MM.1S (cell line): ENCODE results near the gene DCDC1.
A peak's percentile ranks its signal among the peaks of the same experiment; 100 is the strongest.

Experiments used
- DNase-seq: peaks from one replicate; pipeline ENCODE4 v3.0.0-alpha.2; 2015
- H2AFZ ChIP-seq: fragments of 300-600 bp; sonication (generic); 2 replicates; pipeline ENCODE4 v1.6.0; 2016; ENCODE audit warnings: antibody characterized with exemption, low read length
- H3F3A ChIP-seq: fragments of 300-600 bp; sonication (generic); 2 replicates; pipeline ENCODE4 v1.6.1; 2016; ENCODE audit warnings: mild to moderate bottlenecking, antibody characterized with exemption, low read length, moderate library complexity, mixed read lengths; ENCODE audit not compliant: insufficient read depth
- H3K27ac ChIP-seq: fragments of 300-600 bp; sonication (generic); 2 replicates; pipeline ENCODE4 v1.5.1; 2016; ENCODE audit warnings: mild to moderate bottlenecking, low read length
- H3K27me3 ChIP-seq: fragments of 300-600 bp; sonication (generic); replicated peaks from 2 replicates; pipeline ENCODE4 v1.6.0; 2016; ENCODE audit warnings: low read length; ENCODE audit not compliant: insufficient read depth
- H3K36me3 ChIP-seq: fragments of 300-600 bp; sonication (generic); replicated peaks from 2 replicates; pipeline ENCODE4 v1.6.1; 2016; ENCODE audit warnings: mild to moderate bottlenecking, low read length, mixed read lengths; ENCODE audit not compliant: insufficient read depth
- H3K4me1 ChIP-seq: fragments of 300-600 bp; sonication (generic); 2 replicates; pipeline ENCODE4 v1.6.1; 2016; ENCODE audit warnings: low read length, mixed read lengths
- H3K4me2 ChIP-seq: fragments of 300-600 bp; sonication (generic); 2 replicates; pipeline ENCODE4 v1.6.0; 2016; ENCODE audit warnings: low read depth, low read length
- H3K4me3 ChIP-seq: fragments of 300-600 bp; sonication (generic); 2 replicates; pipeline ENCODE4 v1.5.1; 2016; ENCODE audit warnings: low read length, mixed read lengths
- H3K79me2 ChIP-seq: fragments of 300-600 bp; sonication (generic); 2 replicates; pipeline ENCODE4 v1.6.1; 2016; ENCODE audit warnings: mixed run types, low read length, mixed read lengths
- H3K9ac ChIP-seq: fragments of 300-600 bp; sonication (generic); 2 replicates; pipeline ENCODE4 v1.6.1; 2016; ENCODE audit warnings: low read length, mixed read lengths
- H3K9me2 ChIP-seq: fragments of 300-600 bp; sonication (generic); replicated peaks from 2 replicates; pipeline ENCODE4 v1.6.1; 2016; ENCODE audit warnings: mild to moderate bottlenecking, low read length, mixed read lengths; ENCODE audit not compliant: insufficient read depth
- H3K9me3 ChIP-seq: fragments of 300-600 bp; sonication (generic); replicated peaks from 2 replicates; pipeline ENCODE4 v1.6.1; 2016; ENCODE audit warnings: mild to moderate bottlenecking, low read length, mixed read lengths; ENCODE audit not compliant: insufficient read depth
- H4K20me1 ChIP-seq: fragments of 300-600 bp; sonication (generic); 2 replicates; pipeline ENCODE4 v1.6.1; 2016; ENCODE audit warnings: mild to moderate bottlenecking, low read length, moderate library complexity, mixed read lengths; ENCODE audit not compliant: insufficient read depth
- CTCF ChIP-seq: fragments of 300-600 bp; sonication (generic); IDR thresholded peaks from 2 replicates; pipeline ENCODE4 v1.5.1; 2016; ENCODE audit warnings: antibody characterized with exemption, low read length, mixed read lengths
- EZH2 ChIP-seq: fragments of 300-600 bp; sonication (generic); optimal IDR thresholded peaks from 2 replicates; pipeline ENCODE3; 2017; ENCODE audit warnings: low read depth, mild to moderate bottlenecking, antibody characterized with exemption, low read length, mixed read lengths
- EZH2phosphoT487 ChIP-seq: fragments of 300-600 bp; sonication (generic); IDR thresholded peaks from 2 replicates; pipeline ENCODE4 v1.6.1; 2018; ENCODE audit warnings: antibody characterized with exemption, low read length

DCDC1 gene

GRCh38 chr11:31059529-31059928 is 310.0 kb downstream of the DCDC1 start:
- Histone ChIP-seq H3K9ac (no peak overlapping the region), H3F3A (no peaks in the 10 kb centered on the region), H3K27ac (no peak overlapping the region), H3K9me2 (no peaks in the 10 kb centered on the region), H4K20me1 (no peaks in the 10 kb centered on the region), H3K36me3 (no peaks in the 10 kb centered on the region), H3K4me2 (no peak overlapping the region), H2AFZ (no peak overlapping the region), H3K4me1 (no peaks in the 10 kb centered on the region), H3K79me2 (no peaks in the 10 kb centered on the region), H3K27me3 (no peaks in the 10 kb centered on the region), H3K9me3 (no peaks in the 10 kb centered on the region), H3K4me3 (no peak overlapping the region)
- TF ChIP-seq EZH2 (no peak), CTCF (no peak), EZH2phosphoT487 (no peak)
- DNase-seq: no peak

- Histone ChIP-seq H3K9me2 (no peaks in the 10 kb centered on the region), H3K27ac (no peak overlapping the region)
- DNase-seq: no peak
These were observed 319.3 kb downstream of the DCDC1 start for GRCh38 chr11:31050061-31050765.

GRCh38 chr11:31045335-31045734 is 324.2 kb downstream of the DCDC1 start:
- H3K9ac ChIP-seq: no peak overlapping the region
- no peak overlapping the region for H3K4me2 ChIP-seq
- no peaks in the 10 kb centered on the region for H3K9me3 ChIP-seq
- no peaks in the 10 kb centered on the region for H3K27me3 ChIP-seq
- no peak overlapping the region for H3K4me3 ChIP-seq
- no peak for DNase-seq
- H2AFZ ChIP-seq: no peak overlapping the region
- H3K4me1 ChIP-seq: no peaks in the 10 kb centered on the region
- no peaks in the 10 kb centered on the region for H3F3A ChIP-seq
- no peaks in the 10 kb centered on the region for H4K20me1 ChIP-seq
- no peaks in the 10 kb centered on the region for H3K9me2 ChIP-seq
- no peak for TF ChIP-seq EZH2phosphoT487
- peak; percentile 36; the same call in 1 of the 2 replicates for TF ChIP-seq CTCF
- TF ChIP-seq EZH2: no peak
- no peak overlapping the region for H3K27ac ChIP-seq
- H3K36me3 ChIP-seq: no peaks in the 10 kb centered on the region; the same call in 1 of the 2 replicates
- no peaks in the 10 kb centered on the region for H3K79me2 ChIP-seq

More at GRCh38 chr11:31050061-31050765, 319.3 kb downstream of the DCDC1 start:
- Histone ChIP-seq H3K27me3 (no peaks in the 10 kb centered on the region), H3K4me3 (no peak overlapping the region), H3K36me3 (no peaks in the 10 kb centered on the region; the same call in 1 of the 2 replicates), H3K4me1 (no peaks in the 10 kb centered on the region), H3K4me2 (no peak overlapping the region), H3K9ac (no peak overlapping the region), H3F3A (no peaks in the 10 kb centered on the region), H4K20me1 (no peaks in the 10 kb centered on the region), H3K9me3 (no peaks in the 10 kb centered on the region), H2AFZ (no peak overlapping the region), H3K79me2 (no peaks in the 10 kb centered on the region)
- no peak for TF ChIP-seq EZH2
- no peak for TF ChIP-seq EZH2phosphoT487
- TF ChIP-seq CTCF: no peak
